Fibroblast of the conjunctiva (primary cell): ENCODE data around the gene ASPG.

Experiments
- DNase-seq: peaks from one replicate; pipeline ENCODE4 v3.0.0-alpha.2; 2010; ENCODE audit warnings: low read depth

ASPG gene

DNA sequence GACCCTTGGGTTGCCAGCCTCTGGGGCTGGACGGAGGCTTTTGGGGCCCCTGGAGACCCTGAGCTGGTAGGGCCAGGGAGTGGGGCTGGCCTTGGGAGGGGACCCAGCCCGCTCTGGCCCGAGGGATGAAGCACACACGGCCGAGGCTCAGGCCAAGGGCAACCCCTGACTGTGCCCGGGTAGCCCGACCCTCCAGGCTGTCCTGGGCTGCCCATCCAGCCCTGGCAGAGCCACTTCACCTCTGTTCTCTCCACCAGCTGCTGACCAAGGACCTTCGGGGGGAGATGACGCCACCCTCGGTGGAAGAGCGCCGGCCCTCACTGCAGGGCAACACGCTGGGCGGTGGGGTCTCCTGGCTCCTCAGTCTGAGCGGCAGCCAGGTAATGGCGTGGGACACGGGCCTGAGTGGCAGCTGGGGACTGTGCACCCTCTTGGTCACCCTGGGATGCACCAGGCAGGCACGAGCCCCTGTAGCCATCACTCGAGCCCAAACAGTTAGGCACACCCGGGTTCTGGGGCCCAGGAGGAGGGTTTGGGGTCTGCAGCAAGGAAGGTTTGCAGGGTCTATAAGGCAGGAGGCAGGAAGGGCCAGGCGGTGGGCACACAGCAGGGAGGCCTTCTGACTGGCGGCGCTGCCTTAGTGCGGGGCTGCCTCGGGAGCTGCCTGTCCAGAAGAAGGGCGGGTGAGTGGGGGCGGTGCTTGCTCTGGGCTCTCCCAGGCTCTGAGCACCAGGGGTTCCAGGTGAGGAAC, 19.7 kb downstream of the ASPG start:
- DNase-seq, result no peak

DNA sequence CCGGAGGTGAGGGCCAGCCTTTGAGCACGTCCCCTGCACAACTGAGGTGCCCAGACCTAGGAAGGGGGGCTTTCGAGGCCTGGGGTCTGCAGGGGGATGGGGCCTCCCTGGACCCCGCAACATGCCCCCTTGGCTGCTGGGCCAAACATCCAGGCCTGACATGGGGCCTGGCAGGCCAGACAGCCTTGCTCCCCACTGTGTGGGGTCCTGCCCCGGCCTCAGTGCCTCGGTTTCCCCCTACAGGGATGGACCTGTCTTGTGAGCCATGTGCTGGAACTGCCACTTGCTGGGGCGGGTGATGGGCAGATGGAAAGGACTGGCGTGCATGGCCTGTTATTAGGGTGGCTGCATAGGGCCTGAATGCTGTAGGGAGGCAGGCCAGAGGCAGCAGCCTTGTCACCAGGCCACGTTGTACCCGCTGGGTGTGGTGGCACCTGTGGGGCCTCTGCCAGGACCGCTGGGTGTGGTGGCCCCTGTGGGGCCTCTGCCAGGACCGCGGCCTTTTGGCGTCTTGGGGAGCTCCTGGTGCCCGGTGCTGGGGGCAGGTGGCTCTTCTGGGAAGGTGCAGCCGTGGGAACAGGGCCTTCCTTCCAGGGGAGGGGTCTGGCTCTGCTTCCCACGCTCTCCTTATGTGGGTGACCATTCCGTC, 20.4 kb downstream of the ASPG start:
- no peak for DNase-seq

DNA sequence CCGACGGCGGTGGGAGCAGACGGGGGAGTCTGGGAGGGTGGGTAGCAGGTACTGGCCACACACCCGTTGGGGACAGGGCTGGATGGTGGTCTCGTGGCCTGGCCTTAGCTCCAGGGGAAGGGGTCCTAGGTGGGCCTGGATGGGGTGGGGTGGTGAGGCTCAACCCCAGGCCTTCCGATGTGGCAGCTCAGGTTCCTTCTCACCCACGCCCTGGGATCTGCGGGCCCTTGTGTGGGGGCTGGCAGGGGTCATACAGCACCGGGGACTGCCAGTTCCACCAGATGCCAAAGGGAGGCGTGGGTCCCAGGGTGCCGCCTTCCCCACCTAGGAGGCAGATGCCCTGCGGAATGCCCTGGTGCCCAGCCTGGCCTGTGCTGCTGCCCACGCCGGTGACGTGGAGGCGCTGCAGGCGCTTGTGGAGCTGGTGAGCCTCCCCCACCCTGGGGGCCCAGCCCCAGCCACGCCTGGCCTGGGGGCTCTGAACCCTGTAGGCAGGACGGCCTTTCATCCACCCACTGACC, 21.0 kb downstream of the ASPG start:
- no peak for DNase-seq

DNA sequence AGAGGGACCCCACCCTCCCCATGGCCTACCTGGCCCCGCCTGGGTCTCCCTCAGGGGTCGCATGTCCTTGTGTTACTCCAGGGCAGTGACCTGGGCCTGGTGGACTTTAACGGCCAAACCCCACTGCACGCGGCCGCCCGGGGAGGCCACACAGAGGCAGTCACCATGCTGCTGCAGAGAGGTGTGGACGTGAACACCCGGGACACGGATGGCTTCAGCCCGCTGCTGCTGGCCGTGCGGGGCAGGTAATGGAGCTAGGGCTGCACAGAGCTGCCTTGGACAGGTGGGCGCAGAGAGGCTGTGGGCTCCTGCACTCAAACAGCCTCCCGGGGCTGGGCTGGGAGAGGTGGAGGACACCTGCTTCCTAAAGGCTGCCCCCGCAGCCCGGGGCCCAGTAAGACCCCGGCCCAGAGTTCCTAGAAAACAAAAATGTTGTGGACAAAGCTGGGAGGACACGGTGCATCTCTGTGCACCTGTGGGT, 21.6 kb downstream of the ASPG start:
- no peak for DNase-seq

DNA sequence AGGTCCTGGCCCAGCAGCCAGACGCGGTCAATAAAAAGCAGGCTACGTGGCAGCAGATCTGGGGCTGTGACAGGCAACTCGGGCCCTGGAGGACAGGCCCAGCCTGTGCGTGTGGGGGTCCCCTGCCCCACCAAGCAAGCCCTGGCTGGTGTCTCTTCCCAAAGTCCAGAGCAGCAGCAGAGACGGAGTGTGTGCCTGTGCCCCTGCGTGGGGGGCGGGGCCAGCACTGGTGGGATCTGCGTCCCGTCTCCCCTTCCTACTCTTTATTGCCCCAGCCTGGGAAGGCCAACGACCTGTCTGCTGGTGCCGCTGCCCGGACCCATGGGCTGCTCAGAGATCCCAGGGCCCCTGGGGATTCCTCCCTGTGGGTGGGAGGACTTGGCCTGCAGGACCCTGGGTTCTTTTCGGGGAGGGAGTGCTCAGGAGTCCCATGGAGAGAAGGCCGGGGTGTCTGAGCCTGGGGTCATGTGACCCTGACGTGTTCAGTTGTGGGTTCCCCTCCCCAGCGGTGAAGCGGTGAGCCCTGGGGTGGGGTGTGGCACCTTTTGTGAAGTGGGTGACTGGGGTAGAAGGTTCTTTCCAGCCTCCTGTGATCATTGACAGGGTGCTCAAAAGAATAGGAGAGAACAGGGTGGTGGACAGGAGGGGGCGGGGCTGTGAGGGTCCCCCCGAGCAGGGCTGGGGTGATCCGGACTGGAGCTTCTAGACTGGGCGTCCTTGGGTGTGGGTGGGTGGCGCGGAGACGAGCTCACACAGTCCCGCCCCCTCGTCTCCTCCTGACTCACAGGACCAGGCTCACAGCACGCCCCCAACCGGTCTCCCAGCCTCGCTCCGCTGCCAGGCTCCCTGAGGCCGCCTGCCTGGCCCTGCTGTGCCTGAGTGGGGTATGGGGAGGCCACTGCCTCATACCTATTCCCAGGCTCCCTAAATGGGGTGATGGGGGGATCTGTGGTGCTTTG, 22.4 kb downstream of the ASPG start:
- no peak for DNase-seq

DNA sequence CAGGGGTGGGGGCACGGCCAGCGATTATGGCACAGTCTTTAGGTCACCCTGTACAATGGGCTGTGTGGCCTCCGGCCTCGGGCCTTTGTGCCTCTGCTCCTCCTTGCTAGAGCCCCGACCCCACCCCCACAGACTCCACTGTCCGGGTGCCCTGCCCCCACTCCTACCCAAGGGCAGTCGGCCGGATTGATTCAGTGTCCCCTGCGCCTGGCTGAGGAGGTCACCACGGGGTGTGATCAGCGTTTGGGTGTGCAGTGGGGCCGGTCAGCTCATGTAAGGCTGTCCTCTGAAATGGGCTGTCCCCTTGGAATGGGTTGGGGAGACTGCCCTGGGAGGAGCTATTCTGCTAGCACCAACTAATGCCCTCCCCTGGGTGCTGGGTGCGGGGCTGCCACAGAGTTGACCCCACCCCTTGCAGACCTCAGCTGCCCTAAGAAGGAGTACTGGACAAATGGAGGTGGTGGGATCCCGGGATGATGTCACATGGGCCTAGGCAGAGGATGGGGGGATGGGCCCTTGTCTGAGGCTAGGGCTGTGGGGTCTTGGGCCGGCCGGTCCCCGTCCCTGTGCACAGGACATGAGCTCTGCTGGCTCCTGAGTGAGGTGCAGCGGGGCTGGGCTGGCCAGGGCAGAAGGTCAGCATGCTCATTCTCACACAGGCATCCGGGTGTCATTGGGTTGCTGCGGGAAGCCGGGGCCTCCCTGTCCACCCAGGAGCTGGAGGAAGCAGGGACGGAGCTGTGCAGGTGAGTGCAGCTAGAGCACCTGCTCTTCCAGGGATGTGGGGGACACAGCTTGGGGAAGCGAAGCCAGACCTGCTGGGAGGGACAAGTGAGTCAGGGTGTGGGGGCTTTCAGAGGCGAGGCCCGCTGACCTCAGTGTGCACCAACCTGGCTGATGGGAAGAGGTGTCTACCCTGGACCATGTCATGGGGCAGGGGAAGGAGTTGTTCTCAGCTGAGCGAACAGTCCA, 23.4 kb downstream of the ASPG start:
- DNase-seq, result no peak

DNA sequence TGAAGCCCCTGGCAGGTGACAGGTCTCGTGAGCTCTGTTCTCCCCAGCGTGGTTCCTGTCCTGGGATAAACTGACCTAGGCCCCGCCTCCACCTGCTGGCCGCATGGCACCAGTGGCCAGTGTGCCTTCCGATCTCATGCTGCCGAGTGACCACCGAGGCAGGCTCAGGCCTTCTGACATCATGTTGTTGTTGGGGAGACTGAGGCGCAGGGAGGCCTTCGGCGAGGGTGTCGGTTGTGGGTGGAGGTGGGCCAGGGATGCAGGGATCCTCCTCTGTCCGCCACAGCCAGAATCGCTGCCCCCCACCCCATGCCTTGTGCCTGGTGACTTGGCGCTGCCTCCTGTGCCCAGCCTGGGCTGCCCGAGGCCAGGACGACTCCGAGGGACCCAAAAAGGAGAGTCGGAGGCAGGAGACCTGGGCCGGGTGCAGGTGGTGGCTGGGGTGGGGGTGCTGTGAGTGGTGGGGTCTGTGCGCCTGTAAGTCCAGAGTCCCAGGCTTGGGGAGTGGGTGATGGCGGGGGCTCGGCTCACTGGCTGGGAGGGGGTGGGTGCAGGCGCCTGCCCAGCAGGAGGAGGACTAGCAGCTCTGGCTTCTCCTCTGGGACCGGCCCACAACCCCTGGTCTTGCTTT, 24.3 kb downstream of the ASPG start:
- no peak for DNase-seq

DNA sequence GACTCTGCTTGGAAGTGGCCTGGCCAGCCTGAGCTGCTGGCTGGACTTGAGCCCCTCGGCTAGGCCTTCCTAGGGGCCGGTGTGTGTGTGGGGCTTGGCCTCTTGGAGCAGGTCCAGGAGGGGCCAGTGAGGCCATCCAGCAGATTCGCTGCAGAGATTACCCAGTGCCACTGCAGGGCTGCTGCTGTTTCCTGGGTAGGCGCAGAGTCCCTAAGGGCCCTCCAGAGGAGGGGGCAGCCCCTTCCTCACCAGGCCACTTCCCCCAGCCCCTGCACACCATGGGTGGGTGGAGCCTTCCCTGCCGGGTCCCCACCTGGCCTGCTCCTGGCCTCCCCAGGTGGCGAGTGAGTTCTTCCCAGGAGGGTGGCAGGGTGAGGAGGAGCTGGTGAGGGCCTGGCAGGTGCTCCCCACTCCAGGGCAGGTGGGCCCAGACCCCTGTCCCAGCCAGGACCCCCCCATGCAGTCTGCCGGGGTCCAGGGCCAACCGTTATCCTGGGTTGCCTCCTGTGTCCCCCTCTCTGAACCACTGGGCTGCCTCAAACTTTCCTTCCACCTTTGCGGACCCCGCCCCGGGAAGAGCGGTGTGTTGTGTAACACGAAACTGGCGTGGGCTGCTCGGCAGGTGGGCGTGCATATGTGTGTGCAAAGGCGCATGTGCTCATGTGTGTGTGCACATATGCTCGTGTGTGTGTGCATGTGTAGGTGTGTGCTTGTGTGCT, 25.1 kb downstream of the ASPG start:
- DNase-seq, result no peak

DNA sequence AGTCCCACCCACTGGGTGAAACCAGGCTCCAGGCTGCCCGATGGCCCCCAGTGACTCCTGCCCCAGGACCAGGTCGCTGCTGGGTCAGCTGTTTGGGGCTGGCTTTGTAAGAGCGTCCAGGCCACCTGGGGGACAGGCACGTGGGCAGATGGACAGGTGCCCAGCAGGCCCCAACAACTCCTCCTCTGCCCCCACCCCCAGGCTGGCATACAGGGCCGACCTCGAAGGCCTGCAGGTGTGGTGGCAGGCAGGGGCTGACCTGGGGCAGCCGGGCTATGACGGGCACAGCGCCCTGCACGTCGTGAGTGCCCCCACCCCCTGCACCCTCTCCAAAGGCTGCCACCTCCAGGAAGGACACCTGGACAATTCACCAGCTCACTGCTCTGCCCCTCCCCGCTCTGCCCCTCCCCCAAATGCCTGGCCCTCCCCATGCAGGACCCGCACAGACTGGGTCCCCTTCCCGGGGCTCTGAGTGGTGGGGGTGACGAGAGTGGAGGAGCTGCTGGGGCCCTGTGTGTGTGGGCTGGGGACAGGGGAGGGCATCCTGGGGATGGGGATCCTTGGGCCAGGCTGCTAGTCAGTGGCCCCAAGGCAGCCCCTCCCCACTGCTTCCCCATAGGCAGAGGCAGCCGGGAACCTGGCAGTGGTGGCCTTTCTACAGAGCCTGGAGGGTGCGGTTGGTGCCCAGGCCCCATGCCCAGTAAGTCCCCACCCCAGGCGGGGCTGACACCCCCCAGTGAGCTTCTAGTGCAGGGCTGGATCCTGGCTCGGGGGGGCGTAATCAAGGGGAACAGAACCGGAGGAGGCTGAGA, 26.0 kb downstream of the ASPG start:
- DNase-seq, result no peak

DNA sequence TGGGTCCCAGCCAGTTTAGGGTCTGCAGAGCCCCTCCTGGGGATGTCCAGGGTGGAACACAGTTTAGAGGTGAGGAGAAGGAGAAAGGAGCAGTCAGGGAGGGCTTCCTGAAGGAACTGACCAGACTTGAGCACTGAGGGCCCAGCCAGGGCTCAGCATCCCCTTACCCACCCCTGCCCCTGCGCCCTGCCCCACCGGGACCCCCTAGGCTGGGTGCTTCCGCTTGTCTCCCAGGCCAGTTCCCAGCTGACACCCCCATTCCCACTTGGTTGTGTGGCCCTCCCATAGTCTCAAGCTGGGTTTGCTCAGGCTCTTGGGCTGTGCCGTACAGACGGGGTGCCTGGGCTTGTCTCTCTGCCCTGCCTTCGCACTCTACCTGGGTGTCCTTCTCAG, 26.6 kb downstream of the ASPG start:
- DNase-seq, result no peak

DNA sequence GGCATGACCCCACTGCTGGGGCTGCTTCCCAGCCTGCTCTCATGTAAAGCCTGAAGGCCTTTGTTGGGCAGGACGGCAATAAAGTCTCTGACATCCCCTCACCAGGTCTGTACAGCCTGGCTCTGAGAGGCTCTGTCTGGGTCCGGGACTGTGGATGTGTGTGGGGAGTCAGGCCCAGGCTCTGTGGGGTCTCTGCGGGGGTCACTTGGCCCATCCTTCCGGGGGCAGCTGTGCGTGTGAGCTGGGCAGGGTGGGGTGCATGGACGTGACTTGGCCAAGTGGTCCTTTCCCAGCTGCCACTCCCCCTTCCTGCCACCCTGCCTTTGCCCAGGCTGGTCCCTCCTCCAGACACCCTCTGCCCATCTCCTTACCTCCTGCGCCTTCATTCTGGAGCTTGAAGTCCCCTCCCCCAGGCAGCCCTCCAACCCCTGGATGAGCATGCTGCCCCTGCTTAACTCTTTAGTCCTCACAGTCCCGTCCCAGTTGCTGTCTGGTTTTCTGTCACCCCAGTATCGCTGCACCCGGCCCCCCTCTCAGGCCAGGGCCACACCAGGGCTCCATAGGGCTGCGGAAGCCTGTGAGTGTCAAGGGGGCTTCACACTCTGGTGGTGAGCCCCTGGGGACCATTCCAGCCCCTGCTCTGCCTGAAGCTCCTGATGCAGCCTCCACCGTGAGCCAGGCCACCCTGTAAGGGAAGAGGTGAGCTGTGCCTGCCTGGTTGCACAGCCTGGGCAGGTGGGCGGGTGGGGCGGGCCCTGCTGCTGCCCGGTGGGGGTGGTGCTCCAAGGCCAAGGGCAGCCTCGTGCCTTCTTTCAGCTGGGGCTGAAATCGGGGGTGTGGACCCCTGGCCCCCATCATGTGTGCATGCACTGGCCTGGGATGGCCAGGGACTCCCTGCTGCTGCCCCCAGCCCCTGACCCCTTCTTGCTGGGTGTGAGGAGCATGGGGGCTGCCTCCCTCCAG, 27.4 kb downstream of the ASPG start:
- DNase-seq, result no peak

DNA sequence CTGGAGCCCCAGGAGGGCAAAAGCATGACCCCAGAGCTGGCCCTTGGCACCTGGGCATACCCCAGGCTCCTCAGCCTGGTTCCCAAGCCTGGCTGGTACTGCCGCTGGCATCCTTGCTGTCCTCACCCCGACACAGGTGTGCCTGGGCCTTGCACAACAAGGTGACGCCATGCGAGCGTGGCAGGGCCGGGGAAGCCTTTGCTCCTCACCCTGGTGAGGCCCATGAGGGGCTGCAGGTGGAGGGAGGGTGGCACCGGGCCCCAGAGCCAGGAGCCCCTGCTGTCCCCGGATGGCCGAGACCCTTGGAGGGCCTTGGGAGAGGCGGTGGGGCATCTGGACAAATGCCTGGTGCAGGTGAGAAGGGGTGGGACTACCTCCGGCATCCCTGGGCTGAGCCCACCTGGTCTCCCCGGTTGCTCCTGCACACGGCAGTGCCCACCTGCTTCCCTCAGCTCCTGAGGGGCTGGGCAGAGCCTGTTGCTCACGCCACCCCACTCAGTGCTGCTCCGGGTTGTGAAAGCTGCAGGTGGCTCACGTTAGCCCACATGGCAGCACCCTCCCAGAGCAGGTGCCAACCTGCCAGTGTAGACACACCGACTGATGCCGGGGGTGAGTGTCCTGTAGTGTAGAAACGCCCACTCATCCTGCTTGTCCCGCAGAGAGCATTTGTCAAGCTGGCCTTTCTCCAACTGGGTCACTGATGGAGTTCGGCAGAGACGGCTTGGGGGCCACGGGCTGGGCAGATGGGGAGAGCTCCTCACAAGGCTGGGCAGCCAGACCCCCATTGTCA, 28.3 kb downstream of the ASPG start:
- no peak for DNase-seq

DNA sequence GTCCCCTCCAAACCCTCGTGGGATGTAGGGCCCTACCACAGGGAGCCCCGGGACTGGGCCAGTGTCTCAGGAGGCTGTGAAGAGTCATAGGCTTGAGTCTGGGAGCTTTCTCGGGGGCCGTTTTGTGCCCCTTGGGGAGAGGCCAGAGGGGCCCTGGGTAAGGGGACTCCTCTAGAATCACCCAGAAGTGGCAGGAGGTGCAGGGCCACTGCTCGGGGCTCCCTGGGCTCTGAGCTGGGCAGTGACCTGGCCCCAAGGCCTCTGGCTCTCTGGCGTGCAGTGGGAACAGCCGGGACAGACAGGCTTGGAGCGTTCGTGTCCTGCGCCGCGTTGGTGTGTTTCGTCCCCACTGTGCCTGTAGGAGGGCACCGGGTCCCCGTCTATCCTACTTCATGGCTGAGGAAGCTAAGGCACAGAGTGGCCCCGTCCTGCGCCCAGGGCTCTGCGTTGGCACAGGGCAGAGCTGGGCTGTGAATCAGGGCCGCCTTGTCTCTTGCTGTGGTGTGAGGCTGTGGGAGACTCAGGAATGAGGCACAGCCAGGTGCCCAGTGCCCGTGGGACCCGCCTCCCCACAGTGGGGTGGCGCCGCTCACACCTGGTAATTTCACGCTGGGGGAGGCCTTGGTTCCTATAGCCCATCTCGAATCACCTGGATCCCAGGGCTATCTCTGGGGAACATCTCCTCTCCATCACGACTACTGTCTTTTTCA, 29.1 kb downstream of the ASPG start:
- DNase-seq, result no peak

DNA sequence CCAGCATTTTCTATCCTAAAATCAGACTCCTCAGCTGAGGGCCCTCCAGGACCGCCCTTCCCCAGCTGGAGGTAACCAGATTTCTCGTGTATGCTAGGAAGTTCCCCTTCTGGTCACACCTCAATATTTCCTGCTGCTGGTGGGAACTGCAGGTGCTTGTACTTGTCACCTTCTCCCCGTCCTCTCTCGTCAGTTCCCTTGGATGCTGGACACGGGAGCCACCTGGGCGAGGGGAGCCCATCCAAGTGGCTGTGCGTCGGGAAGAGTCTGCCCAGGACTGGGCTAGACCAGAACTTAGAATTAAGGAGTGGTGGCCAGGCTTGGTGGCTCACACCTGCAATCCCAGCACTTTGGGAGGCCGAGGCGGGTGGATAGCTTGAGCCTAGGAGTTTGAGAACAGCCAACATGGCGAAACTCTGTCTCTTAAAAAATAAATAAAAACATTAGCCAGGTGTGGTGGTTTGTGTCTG, 29.7 kb downstream of the ASPG start:
- no peak for DNase-seq

DNA sequence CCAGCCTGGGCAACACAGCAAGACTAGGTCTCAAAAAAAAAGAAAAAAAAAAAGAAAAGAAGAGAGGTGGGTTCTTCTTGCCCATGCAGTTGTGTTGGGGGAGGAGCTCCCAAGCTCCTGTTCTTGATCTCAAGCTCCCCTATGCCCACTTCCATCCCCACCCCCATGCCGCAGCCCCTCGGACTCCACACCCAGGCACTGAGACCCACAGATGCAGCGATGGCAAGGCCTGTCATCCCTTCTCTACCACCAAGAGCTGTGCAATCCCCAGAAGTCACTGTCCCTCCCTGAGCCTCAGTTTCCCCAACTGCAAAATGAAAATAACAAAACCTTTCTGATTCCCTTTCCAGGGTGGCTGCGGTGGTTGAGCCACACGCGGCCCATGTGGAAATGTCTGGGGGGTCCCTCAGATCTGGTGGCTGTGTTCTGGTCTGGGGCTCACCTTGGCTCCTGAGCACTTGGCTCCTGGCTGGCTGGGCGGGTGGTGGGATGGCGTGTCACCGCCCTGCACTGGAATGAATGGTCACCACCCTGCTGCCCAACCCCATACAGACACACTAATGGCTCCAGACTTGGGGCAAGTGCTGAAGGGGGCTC, 30.3 kb downstream of the ASPG start:
- no peak for DNase-seq

DNA sequence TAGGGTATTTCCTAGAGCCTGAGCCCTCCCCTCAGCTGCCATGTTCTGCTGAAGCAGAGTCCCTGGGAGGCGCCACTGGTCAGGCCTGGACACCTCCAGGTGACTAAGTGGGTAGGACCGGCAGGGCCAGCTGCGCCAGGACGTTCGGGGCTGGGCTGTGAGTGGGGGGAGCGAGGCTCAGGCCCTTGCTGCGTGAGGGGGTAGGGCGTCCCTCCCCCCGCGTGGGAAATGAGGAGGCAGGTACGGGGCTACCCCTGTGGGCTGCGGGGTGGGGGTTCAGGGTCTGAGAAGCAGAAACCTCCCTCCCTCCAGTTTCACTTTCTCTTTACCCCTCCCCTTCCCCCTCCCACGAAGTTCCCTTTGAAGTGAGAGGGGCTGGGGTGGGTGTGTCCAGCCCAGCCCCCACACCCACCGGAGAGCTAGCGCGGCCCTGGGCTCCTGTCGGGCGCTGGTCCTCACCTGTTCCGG, 30.8 kb downstream of the ASPG start:
- no peak for DNase-seq
